Cardiac septum (tissue), 1 donor: ENCODE data around the gene RREB1. TPM values are rescaled to one million over a fixed set of nuclear protein-coding genes. Genes with fewer than 3 reads are reported as not detected.

Experiments used
- DNase-seq: peaks from one replicate; pipeline ENCODE4 v3.0.0-alpha.2; 2020; ENCODE audit warnings: low spot score
- intact Hi-C: fragments of 100-400 bp; cut with DNase I; formaldehyde crosslinking; loops from one replicate; pipeline ENCODE4 v1.14.0; 2022
- total RNA-seq: library from RNA; stranded (reverse); fragmentation: NEBNext Ultra II Directional; extraction: Animal tissue kit (Norgen Biotek cat#: 25700); gene quantifications from one replicate; pipeline ENCODE4 v1.2.1, GENCODE V29; 2021
- donor health status: DM: no; HTN: no; CAD: no.

Gene RREB1
- total RNA-seq, 1 donor from 2014 or later = 27.8 TPM

GRCh38 chr6:7139835-7140470 lies 32.2 kb downstream of the RREB1 start:
- intact Hi-C loops = loop anchor here (2.0 kb wide), 1 partner anchor 29 kb away; no protein-coding TSS in a partner anchor

DNA sequence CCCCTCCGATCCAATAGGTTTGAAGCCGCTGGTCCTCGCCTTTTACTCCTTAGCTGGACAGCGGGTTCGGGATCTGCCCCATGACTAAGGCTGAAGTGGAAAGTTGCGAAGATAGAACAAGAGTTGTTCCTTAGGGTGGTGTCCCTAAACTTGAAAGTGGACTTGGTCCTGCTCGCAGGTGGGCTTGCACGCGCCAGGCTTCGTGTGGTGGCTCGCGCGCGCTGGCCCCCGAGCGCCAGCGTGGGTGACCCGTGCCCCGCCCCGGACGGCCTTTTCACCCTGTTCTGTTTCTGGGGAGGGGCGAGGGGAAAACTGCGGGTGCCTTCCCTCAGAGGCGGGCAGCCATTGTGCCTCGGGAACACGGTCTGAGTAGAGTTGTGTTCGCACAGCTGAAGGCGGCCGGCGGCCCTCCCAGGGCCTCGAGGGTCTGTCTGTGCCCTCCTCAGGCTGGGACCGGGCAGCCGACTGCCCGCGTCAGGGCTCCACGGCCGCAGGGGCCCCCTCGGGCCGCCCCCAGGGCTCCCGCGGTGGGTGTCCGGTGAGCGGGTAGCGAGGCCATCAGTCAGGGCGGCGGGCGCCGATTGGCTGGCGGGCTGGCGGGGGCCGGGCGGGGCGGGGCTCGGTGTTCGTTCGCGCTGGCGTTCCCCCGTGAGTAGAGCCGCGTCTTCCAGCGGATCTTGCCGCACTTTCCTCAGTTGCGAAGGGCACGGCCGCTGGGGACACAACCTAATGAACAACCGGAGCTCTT lies 33.0 kb downstream of the RREB1 start:
- intact Hi-C loops = loop anchor here (2.0 kb wide), 1 partner anchor 30 kb away; no protein-coding TSS in a partner anchor

More at GRCh38 chr6:7139835-7140470, 32.2 kb downstream of the RREB1 start:
- no peak for DNase-seq

DNA sequence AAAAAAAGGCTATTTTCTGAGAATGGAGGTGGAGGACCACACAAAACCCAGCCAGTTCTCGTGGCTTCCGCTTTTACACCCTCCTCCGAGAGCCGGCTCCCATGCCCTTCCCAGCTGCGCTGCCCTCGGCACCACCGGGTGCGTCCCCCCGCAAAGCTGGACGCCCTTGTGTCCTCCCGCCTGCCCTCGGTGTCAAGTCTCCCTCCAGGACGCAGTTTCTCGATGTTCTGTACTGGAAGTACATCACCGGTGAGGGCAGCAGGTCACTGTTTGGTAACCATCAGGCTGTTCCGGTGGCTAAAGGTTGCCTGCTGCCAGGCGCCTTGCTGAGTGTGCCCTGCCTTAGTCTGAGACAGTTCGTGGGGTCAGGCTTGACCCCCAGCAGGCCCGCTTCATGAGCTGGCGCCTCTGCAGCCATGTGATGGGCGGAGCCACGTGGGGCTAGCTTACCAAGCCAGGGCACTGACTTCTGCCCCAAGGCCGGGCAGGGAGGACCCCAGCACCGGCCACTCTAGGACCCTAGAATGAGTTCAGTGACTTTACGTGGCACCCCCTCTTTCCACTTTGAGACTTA lies 34.6 kb downstream of the RREB1 start:
- intact Hi-C loops = no loop called here

More for the DNA sequence above, 33.0 kb downstream of the RREB1 start:
- peak; percentile 97 for DNase-seq

DNA sequence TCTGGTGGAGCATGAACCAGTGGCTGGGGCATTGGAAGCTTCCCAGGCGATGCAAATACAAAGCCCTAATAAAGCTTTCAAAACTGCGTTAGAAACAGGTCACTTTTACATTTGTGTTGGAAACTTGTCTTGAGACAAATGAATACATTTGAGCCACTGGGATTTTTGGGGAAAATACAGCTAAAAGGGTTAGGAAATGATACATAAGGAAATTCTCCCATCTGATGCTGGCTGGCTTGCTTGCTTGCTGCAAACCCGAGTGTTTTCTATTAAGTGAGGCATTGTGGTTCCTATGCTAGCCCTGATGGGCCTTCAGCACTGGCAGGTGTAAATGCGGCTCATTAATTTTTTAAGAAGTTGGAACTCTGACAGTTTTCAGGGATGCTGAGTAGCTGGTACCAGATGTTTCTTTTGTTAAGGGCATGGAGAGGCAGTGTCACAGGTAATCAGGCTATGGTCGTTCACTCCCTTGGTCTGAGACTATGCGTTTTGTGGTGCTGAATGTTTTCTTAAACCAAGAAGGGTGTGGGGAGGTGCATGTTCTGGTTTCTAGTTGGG lies 35.2 kb downstream of the RREB1 start:
- intact Hi-C loops = no loop called here
- DNase-seq = no peak

More for the DNA sequence above, 34.6 kb downstream of the RREB1 start:
- DNase-seq = no peak

DNA sequence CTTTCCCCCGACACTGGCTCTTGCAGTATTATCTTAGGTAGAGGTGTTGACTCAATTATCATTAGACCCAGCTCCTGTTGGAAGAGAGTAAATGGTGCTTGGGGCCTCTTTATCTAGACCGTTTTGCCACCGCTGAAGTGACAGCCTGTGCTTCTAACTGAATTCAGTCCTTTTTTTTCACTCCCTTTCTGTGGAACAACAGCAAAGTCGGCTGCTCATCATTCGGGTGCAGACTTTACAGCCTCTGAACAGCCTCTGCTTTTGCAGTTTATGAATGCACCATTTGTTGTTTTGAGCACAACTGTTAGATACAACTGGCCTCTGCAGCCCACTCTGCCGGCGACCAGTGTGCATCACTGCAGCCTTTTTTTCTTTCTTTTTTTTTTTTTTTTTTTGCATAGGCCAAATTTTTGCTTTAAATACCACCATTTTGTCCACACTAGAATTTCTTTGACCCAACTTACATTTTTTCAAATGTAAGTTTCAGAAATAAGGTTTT lies 35.8 kb downstream of the RREB1 start:
- intact Hi-C loops = no loop called here
- no peak for DNase-seq

DNA sequence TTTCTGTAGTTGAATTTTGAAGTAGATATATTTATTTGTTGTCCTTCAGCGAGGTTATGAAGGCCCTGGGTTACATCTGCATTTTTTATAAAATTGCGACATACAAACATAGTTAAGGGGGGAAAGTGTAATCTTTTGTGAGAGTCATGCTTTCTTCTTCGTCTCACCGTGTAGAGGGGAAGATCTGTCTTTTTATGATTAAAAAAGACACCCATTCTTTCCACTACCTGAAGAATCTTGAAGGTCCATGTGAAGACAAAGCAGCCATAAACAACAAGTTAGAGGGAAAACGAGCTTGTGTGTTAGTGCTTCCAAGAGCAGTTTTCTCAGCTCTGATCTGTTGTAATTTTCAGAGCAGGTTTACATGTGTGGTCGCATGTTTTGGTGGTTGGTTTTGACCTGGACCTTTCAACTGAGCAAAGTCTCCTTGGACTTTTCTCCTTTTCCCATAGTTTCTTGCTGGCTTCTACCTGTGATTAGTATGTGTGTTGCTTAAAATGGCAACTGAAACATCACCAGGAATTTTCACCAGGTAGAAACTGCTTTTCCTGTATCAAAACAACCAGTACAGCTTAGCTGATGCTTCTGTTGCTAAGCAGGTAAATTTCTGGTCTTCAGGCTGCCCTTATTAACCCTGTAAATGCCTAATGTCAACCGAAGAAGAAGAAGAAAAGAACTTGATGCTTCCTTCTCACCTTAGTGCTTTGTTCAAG lies 37.3 kb downstream of the RREB1 start:
- intact Hi-C loops = no loop called here

GRCh38 chr6:7145585-7145884 lies 37.8 kb downstream of the RREB1 start:
- no peak for DNase-seq
- intact Hi-C loops = no loop called here

More for the DNA sequence above, 37.3 kb downstream of the RREB1 start:
- no peak for DNase-seq

GRCh38 chr6:7145885-7146828 lies 38.4 kb downstream of the RREB1 start:
- intact Hi-C loops = no loop called here
- peak; percentile 86 for DNase-seq

DNA sequence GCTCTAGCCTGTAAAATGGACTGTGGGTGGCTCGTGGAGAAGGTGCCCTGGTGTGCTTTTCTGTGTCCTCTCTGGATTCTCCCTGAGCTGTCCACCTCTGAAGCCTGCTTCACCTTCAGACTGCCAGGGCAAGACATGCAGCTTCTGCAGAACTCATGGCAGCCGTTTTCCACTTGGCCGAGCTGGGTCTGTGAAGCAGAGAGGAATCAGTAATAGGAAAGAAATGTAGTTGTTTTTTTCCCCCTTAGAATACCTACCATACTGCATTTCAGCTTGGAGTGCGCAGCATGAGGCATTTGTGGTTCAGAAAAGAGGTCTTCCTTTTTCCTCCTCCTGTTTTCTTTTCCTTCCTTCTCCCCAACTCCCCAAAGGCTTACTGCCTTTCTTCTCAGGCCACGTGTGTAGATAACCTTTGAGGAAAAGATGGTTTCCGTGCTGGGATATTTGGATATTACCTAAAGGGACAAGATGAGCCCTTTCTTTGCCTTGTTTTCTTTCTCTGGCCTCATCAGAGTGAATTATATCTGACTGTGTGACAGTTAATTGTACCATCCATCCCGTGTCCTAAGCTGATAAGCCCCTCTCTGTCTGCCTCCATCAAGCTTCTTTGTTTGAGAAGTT lies 39.4 kb downstream of the RREB1 start:
- intact Hi-C loops = no loop called here
- no peak for DNase-seq

GRCh38 chr6:7148100-7148822 lies 40.5 kb downstream of the RREB1 start:
- intact Hi-C loops = no loop called here
- DNase-seq = no peak

DNA sequence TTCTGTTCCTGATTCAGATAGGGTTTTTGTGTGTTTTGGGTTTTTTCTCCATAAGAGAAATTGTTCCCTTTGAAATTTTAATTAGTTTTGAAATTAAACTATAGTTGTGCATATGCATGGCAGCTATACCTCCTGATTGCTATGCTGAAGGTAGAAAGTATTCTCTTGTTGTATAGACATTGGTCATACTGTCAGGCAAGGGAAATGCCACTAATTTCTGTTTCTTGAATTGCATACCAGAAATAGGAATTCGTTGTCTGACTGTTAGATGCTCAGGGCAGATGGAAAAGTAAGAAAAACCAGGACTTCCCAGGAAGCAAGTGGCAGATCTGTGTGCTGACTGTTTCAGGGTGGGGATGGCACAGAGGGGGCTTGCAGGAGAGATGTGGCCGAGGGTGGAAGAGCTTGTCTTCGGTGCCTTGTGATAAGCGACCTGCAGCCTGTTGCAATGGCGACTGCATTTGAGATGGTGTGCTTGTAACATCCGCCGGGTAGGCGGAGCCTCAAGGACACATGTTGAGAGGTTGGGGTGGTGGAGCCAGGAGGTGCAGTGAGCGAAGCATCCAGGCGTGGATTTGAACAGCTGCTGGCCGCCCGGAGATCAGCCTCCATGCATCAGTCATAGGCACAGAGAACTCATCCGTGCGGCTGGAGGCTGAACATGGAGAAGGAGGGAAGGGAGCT lies 42.8 kb downstream of the RREB1 start:
- DNase-seq = no peak
- intact Hi-C loops = no loop called here

GRCh38 chr6:7151381-7151780 lies 43.6 kb downstream of the RREB1 start:
- no peak for DNase-seq
- intact Hi-C loops = no loop called here

- intact Hi-C loops = no loop called here
- no peak for DNase-seq
These were observed 44.7 kb downstream of the RREB1 start for GRCh38 chr6:7152462-7152861.

DNA sequence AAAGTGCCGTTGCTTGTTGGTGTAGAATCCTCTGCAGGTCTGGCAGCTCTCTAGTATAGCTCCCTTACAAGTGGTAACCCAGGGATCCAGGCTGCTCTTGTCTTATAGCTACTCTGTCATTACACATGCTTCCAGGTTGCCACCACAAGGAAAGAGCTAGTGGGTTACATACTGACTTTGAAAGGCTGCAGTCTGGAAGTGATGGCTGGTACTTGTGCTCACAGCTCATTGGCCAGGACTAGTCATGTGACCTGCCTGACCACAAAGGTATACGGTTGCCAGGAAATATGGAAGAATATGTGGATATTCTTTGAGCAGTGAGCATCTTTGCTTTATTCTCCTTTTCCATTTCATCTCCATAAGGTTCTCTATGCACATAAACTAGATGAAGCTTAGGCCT lies 46.0 kb downstream of the RREB1 start:
- intact Hi-C loops = no loop called here
- DNase-seq = no peak

DNA sequence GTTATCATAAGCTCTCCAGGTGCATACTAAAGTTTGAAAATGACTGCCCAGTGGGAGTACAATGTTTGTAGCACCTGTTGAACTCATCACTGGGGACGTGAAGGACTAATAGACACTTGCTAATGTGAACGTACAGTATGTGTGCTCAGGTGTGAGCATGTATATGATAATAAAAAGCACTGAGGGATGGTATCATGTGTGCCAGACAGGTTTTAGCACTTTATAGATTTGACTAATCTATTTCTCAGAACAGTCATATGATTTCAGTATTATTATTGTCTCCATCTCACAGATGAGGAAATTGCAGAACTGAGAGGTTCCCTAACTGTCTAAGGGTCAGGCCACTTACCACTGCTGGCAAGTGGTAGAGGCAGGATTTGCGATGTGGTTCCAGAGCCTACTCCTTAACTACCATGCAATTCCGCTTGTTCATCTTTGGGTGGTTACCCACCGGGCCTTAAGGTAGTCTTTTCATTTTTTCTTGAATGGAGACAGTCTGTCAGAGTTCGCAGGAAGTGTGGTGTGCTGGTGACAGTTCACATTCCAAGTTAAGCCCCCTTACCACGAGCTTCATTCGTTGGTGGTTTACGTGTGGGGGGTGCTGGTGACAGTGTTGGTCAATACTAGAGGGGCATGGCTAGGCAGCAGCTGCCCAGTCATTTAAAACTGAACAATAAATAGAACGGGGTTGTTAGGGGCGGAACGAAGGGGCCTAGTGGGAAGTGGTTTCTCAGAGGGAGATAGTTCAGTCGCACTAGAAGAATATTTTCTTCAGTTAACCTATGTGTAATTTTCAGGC lies 46.8 kb downstream of the RREB1 start:
- intact Hi-C loops = no loop called here
- DNase-seq = no peak

- intact Hi-C loops = no loop called here
- DNase-seq = no peak
These were observed 48.3 kb downstream of the RREB1 start for GRCh38 chr6:7155871-7156579.
